CD14-positive monocyte (primary cell): Measurements from ENCODE around the gene MAFG. TPM values are rescaled to one million over a fixed set of nuclear protein-coding genes. Genes with fewer than 3 reads are reported as not detected.
A peak's percentile ranks its signal among the peaks of the same experiment; 100 is the strongest.

ENCODE experiments used
- DNase-seq, 3 donors: peaks; one replicate each; pipeline ENCODE4 v3.0.0-alpha.2; 2011 to 2022
- H2AFZ ChIP-seq: 2 replicates; pipeline ENCODE4 v1.6.0; 2012; ENCODE audit warnings: mild to moderate bottlenecking, low read depth, low read length, inconsistent platforms; ENCODE audit not compliant: insufficient read depth, poor library complexity, severe bottlenecking
- H3K27ac ChIP-seq, 2 donors: 1 replicate in 1 of 2; 2 replicates in 1 of 2; pipeline ENCODE4 v1.5.1; 2012 to 2013; ENCODE audit warnings: low read length in 2 of 2, control low read depth in 1 of 2, inconsistent platforms in 1 of 2, low read depth in 1 of 2, mild to moderate bottlenecking in 1 of 2
- H3K27me3 ChIP-seq, 2 donors: one replicate each; pipeline versions ENCODE4 v1.6.0 to v1.6.1; 2011 to 2013; ENCODE audit warnings: low read length in 2 of 2; ENCODE audit not compliant: control insufficient read depth in 2 of 2, insufficient read depth in 2 of 2
- H3K36me3 ChIP-seq, 2 donors: replicated peaks in 1 of 2; 1 replicate in 1 of 2; 2 replicates in 1 of 2; pipeline versions ENCODE4 v1.5.1 to v1.6.1; 2012 to 2013; ENCODE audit warnings: low read length in 2 of 2, control low read depth in 1 of 2, inconsistent platforms in 1 of 2, mild to moderate bottlenecking in 1 of 2; ENCODE audit not compliant: insufficient read depth in 2 of 2, control insufficient read depth in 1 of 2
- H3K4me1 ChIP-seq, 2 donors: 1 replicate in 1 of 2; 2 replicates in 1 of 2; pipeline versions ENCODE4 v1.5.1 to v1.6.1; 2012 to 2013; ENCODE audit warnings: low read length in 2 of 2, control low read depth in 1 of 2, inconsistent platforms in 1 of 2, mild to moderate bottlenecking in 1 of 2, moderate library complexity in 1 of 2; ENCODE audit not compliant: insufficient read depth in 2 of 2, control insufficient read depth in 1 of 2
- H3K4me2 ChIP-seq: replicated peaks from 2 replicates; pipeline ENCODE3; 2012; ENCODE audit warnings: low read length, moderate library complexity, mild to moderate bottlenecking; ENCODE audit not compliant: poor library complexity, severe bottlenecking; ENCODE audit errors: extremely low read depth
- H3K4me3 ChIP-seq, 3 experiments: fragments of 200-600 bp in 1 of 3; sonication (generic) in 1 of 3; replicated peaks in 1 of 3; 1 replicate in 2 of 3; 2 replicates in 1 of 3; pipeline ENCODE4 v1.5.1; 2011 to 2013; ENCODE audit warnings: low read length in 3 of 3, mild to moderate bottlenecking in 3 of 3, control low read depth in 2 of 3, low read depth in 2 of 3, inconsistent platforms in 1 of 3, moderate library complexity in 1 of 3
- H3K79me2 ChIP-seq: 2 replicates; pipeline ENCODE4 v1.6.0; 2012; ENCODE audit warnings: mild to moderate bottlenecking, control low read depth, inconsistent platforms, low read length, moderate library complexity; ENCODE audit not compliant: insufficient read depth
- H3K9ac ChIP-seq: 2 replicates; pipeline ENCODE4 v1.6.0; 2017; ENCODE audit warnings: low read length, mild to moderate bottlenecking; ENCODE audit not compliant: insufficient read depth, poor library complexity, severe bottlenecking
- H3K9me3 ChIP-seq, 2 donors: replicated peaks in 1 of 2; 1 replicate in 1 of 2; 2 replicates in 1 of 2; pipeline versions ENCODE4 v1.5.1 to v1.6.1; 2012 to 2013; ENCODE audit warnings: low read length in 2 of 2, control low read depth in 1 of 2; ENCODE audit not compliant: control insufficient read depth in 1 of 2, insufficient read depth in 1 of 2
- H4K20me1 ChIP-seq: 2 replicates; pipeline ENCODE4 v1.6.0; 2012; ENCODE audit warnings: mild to moderate bottlenecking, low read length, control low read depth, moderate library complexity; ENCODE audit not compliant: insufficient read depth
- H3K27ac Mint-ChIP-seq, 7 donors: one replicate each; pipeline ENCODE4 v1.8.0; 2020; ENCODE audit warnings: mild to moderate bottlenecking in 7 of 7, mixed read lengths in 7 of 7, moderate library complexity in 6 of 7, inconsistent platforms in 2 of 7
- H3K27me3 Mint-ChIP-seq, 3 donors: one replicate each; pipeline ENCODE4 v1.8.0; 2021 to 2022; ENCODE audit warnings: low read depth in 3 of 3, mild to moderate bottlenecking in 3 of 3, mixed read lengths in 3 of 3, moderate library complexity in 3 of 3, inconsistent platforms in 1 of 3
- H3K36me3 Mint-ChIP-seq, 2 donors: one replicate each; pipeline ENCODE4 v1.8.0; 2020; ENCODE audit warnings: mixed read lengths in 2 of 2, inconsistent platforms in 1 of 2, mild to moderate bottlenecking in 1 of 2
- H3K4me1 Mint-ChIP-seq: one replicate; pipeline ENCODE4 v1.8.0; 2020; ENCODE audit warnings: mild to moderate bottlenecking, mixed read lengths
- H3K4me3 Mint-ChIP-seq, 2 donors: one replicate each; pipeline ENCODE4 v1.8.0; 2020; ENCODE audit warnings: mild to moderate bottlenecking in 2 of 2, mixed read lengths in 2 of 2, moderate library complexity in 1 of 2
- H3K9me3 Mint-ChIP-seq, 7 donors: one replicate each; pipeline ENCODE4 v1.8.0; 2020 to 2022; ENCODE audit warnings: mixed read lengths in 7 of 7, mild to moderate bottlenecking in 6 of 7, moderate library complexity in 6 of 7, inconsistent platforms in 2 of 7
- CTCF ChIP-seq: fragments of 200-600 bp; IDR thresholded peaks from one replicate; pipeline ENCODE4 v1.8.0; 2022; ENCODE audit warnings: antibody characterized with exemption, mild to moderate bottlenecking
- WGBS: methylation state at CpG from one replicate; pipeline ENCODE4 v1.1.5; 2013; ENCODE audit warnings: missing lambda C conversion rate; ENCODE audit not compliant: insufficient coverage; 5-methylcytosine and 5-hydroxymethylcytosine counted together
- intact Hi-C, 2 donors: fragments of 100-400 bp; cut with micrococcal nuclease; formaldehyde crosslinking; loops; one replicate each; pipeline versions ENCODE4 v1.15.0 to v1.15.1; 2023
- polyA plus RNA-seq, 3 donors: library from polyadenylated mRNA; depleted of rRNA in 1 of 3; unstranded in 2 of 3; stranded (reverse) in 1 of 3; fragments of 300-500 nt in 2 of 3; fragments of >200 nt in 1 of 3; fragmentation: Illumina TruSeq in 2 of 3; gene quantifications; 1 replicate in 2 of 3; 2 replicates in 1 of 3; pipeline ENCODE4 v1.2.3, GENCODE V29; 2012 to 2021

MAFG gene
- polyA plus RNA-seq, 3 donors: 7.4 to 66.0 (median 7.6) TPM

- peak; percentile 62 to 83 (median 66) for DNase-seq
- Histone ChIP-seq H3K9me3 (peaks cover 0 to 6% of the 10 kb centered on the region in 2 donors), H3K4me2 (peak overlapping the region; percentile 79), H3K79me2 (no peaks in the 10 kb centered on the region), H4K20me1 (no peaks in the 10 kb centered on the region), H3K9ac (peak overlapping the region; percentile 40), H3K27me3 (peaks cover 22 to 52% of the 10 kb centered on the region in 2 donors), H3K36me3 (no peaks in the 10 kb centered on the region), H3K27ac (no peak overlapping the region), H3K4me3 (peak overlapping the region in 2 of 3 experiments; percentile 14 to 70), H3K4me1 (peaks cover 10 to 19% of the 10 kb centered on the region in 2 donors), H2AFZ (peak overlapping the region; percentile 85)
- H3K36me3 Mint-ChIP-seq: peaks cover 0 to 6% of the 10 kb centered on the region in 2 donors
- WGBS: under 1% methylated on average over 111 of the region's 112 CpGs
- H3K27me3 Mint-ChIP-seq: peaks cover 38 to 67% (median 46%) of the 10 kb centered on the region in 3 donors
- peaks cover 5% of the 10 kb centered on the region for H3K4me1 Mint-ChIP-seq
- no peak overlapping the region for H3K27ac Mint-ChIP-seq
- peak overlapping the region; percentile 60 to 82 for H3K4me3 Mint-ChIP-seq
- peaks cover 0 to 12% (median 4%) of the 10 kb centered on the region in 7 donors for H3K9me3 Mint-ChIP-seq
- intact Hi-C loops: loop anchor here (1.0 to 5.0 kb wide), 3 partner anchors 62 to 193 kb away; partner anchors contain the start of genes CENPX (in 1 of the 2) and LRRC45 (in 1 of the 2)
- peak; percentile 92 for TF ChIP-seq CTCF
Observed at GRCh38 chr17:81959362-81960129, 32.0 kb upstream of the MAFG start.

GRCh38 chr17:81958633-81959342, 31.3 kb upstream of the MAFG start:
- peaks cover 5% of the 10 kb centered on the region for H3K4me1 Mint-ChIP-seq
- no peaks in the 10 kb centered on the region for H3K79me2 ChIP-seq
- 69% methylated on average over 12 of the region's 15 CpGs for WGBS
- peaks cover 0 to 10% (median 4%) of the 10 kb centered on the region in 7 donors for H3K9me3 Mint-ChIP-seq
- H3K9me3 ChIP-seq: peaks cover 0 to 6% of the 10 kb centered on the region in 2 donors
- peak overlapping the region; percentile 40 for H3K9ac ChIP-seq
- peak overlapping the region; percentile 79 for H3K4me2 ChIP-seq
- peaks cover 22 to 46% of the 10 kb centered on the region in 2 donors for H3K27me3 ChIP-seq
- H3K27ac Mint-ChIP-seq: no peak overlapping the region
- H3K27me3 Mint-ChIP-seq: peaks cover 32 to 59% (median 40%) of the 10 kb centered on the region in 3 donors
- H4K20me1 ChIP-seq: no peaks in the 10 kb centered on the region
- H3K4me3 ChIP-seq: peak overlapping the region in 1 of 3 experiments; percentile 70
- no peak for TF ChIP-seq CTCF
- peaks cover 10 to 19% of the 10 kb centered on the region in 2 donors for H3K4me1 ChIP-seq
- H3K36me3 Mint-ChIP-seq: peaks cover 0 to 6% of the 10 kb centered on the region in 2 donors
- DNase-seq: peak in 1 of 3 donors; percentile 4
- H3K4me3 Mint-ChIP-seq: peak overlapping the region; percentile 60 to 82
- H3K36me3 ChIP-seq: no peaks in the 10 kb centered on the region
- H3K27ac ChIP-seq: no peak overlapping the region
- H2AFZ ChIP-seq: peak overlapping the region; percentile 85
- intact Hi-C loops: loop anchor here (1.0 to 2.0 kb wide), 2 partner anchors 63 to 64 kb away; partner anchors contain the start of genes CENPX (in 1 of the 2) and LRRC45 (in 1 of the 2)
